Measurements from ENCODE around the gene MAK.

GRCh38 chr6:10749734-10750133, 88.6 kb downstream of the MAK start:
- no peak for TF ChIP-seq CTCF (conservative IDR thresholded peaks at IDR 0.05 in 1 of 2, IDR thresholded peaks at IDR 0.05 in 1 of 2; ENCODE audit: extremely low read depth in 1 of 2, insufficient read depth in 1 of 2, low read depth in 1 of 2, low read length in 2 of 2)
- no peak for TF ChIP-seq EZH2 (IDR thresholded peaks at IDR 0.05; ENCODE audit: borderline replicate concordance, low read length)

Measured in mammary epithelial cell (primary cell).